WTC11 (cell line): ENCODE data around the gene ARHGAP15. TPM values are rescaled to one million over a fixed set of nuclear protein-coding genes. Genes with fewer than 3 reads are reported as not detected.

Source experiments
- ATAC-seq: fragments of 200-7000 bp; cut with Tn5 transposase; 2 replicates; pipeline ENCODE4 v1.10.0; 2021; ENCODE audit warnings: mild to moderate bottlenecking, moderate library complexity
- CTCF ChIA-PET: fragments of 300-600 bp; sonication (Branson Sonifier 250); formaldehyde crosslinking; loops from one replicate; lab custom pipeline; 2021; ENCODE audit warnings: antibody characterized with exemption; lab: Charles Lee
- POLR2A ChIA-PET: fragments of 350-600 bp; sonication (Branson Sonifier 250); formaldehyde crosslinking; loops from one replicate; lab custom pipeline; 2021; ENCODE audit warnings: antibody characterized with exemption; lab: Charles Lee
- DNase-seq: peaks from one replicate; pipeline ENCODE4 v3.0.0; 2021; ENCODE audit warnings: low spot score
- H3K27ac Mint-ChIP-seq: 2 replicates; pipeline ENCODE4 v1.8.0; 2021; ENCODE audit warnings: mixed read lengths
- H3K27me3 Mint-ChIP-seq: 2 replicates; pipeline ENCODE4 v1.8.0; 2021; ENCODE audit warnings: low read depth, mild to moderate bottlenecking, moderate library complexity, mixed read lengths
- H3K36me3 Mint-ChIP-seq: 2 replicates; pipeline ENCODE4 v1.8.0; 2021; ENCODE audit warnings: mixed read lengths
- H3K4me1 Mint-ChIP-seq: 2 replicates; pipeline ENCODE4 v1.8.0; 2022; ENCODE audit warnings: mixed read lengths
- H3K4me3 Mint-ChIP-seq: 2 replicates; pipeline ENCODE4 v1.8.0; 2021; ENCODE audit warnings: mild to moderate bottlenecking, moderate library complexity, mixed read lengths
- H3K9me3 Mint-ChIP-seq: 2 replicates; pipeline ENCODE4 v1.8.0; 2021; ENCODE audit warnings: mixed read lengths
- HMGA2 ChIP-seq: fragments of 250-450 bp; sonication (Bioruptor Pico); IDR thresholded peaks from 2 replicates; pipeline ENCODE4 v1.4.0; 2021; ENCODE audit warnings: mild to moderate bottlenecking, moderate library complexity
- NR2C2 ChIP-seq: sonication (generic); formaldehyde crosslinking; IDR thresholded peaks from 2 replicates; pipeline ENCODE4 v1.8.0; 2022; ENCODE audit warnings: mild to moderate bottlenecking, missing genetic modification reagents
- OVOL2 ChIP-seq: fragments of 250-450 bp; sonication (Bioruptor Pico); IDR thresholded peaks from 2 replicates; pipeline ENCODE4 v1.9.0; 2021; ENCODE audit warnings: mild to moderate bottlenecking, borderline replicate concordance
- RORB ChIP-seq: fragments of 250-450 bp; sonication (Bioruptor Pico); IDR thresholded peaks from 2 replicates; pipeline ENCODE4 v1.9.0; 2021; ENCODE audit warnings: mild to moderate bottlenecking
- SMAD4 ChIP-seq: sonication (generic); formaldehyde crosslinking; IDR thresholded peaks from 2 replicates; pipeline ENCODE4 v1.8.0; 2022; ENCODE audit warnings: mild to moderate bottlenecking, missing genetic modification reagents
- TEAD4 ChIP-seq: sonication (generic); formaldehyde crosslinking; IDR thresholded peaks from 2 replicates; pipeline ENCODE4 v1.8.0; 2022; ENCODE audit warnings: mild to moderate bottlenecking, missing genetic modification reagents
- ZNF121 ChIP-seq: sonication (generic); formaldehyde crosslinking; IDR thresholded peaks from 2 replicates; pipeline ENCODE4 v1.8.0; 2023; ENCODE audit warnings: missing genetic modification reagents
- ZNF138 ChIP-seq: sonication (generic); formaldehyde crosslinking; conservative IDR thresholded peaks from 2 replicates; pipeline ENCODE4 v1.8.1; 2022; ENCODE audit warnings: mild to moderate bottlenecking, moderate library complexity, missing genetic modification reagents
- ZNF423 ChIP-seq: fragments of 250-450 bp; sonication (Bioruptor Pico); IDR thresholded peaks from 2 replicates; pipeline ENCODE4 v2.1.2; 2022; ENCODE audit warnings: mild to moderate bottlenecking, moderate library complexity
- ZNF671 ChIP-seq: fragments of 250-450 bp; sonication (Bioruptor Pico); IDR thresholded peaks from 2 replicates; pipeline ENCODE4 v1.8.0; 2021; ENCODE audit warnings: mild to moderate bottlenecking
- total RNA-seq: library from RNA; stranded (reverse); gene quantifications from 3 replicates; pipeline ENCODE4 v1.2.3, GENCODE V29; 2021
- TF ChIP-seq, protein P1 (sequence below): sonication (generic); formaldehyde crosslinking; IDR thresholded peaks from 2 replicates; pipeline ENCODE4 v1.8.1; 2022; ENCODE audit warnings: missing genetic modification reagents, borderline replicate concordance
- TF ChIP-seq, protein P2 (sequence below): sonication (generic); formaldehyde crosslinking; IDR thresholded peaks from 2 replicates; pipeline ENCODE4 v1.8.0; 2023; ENCODE audit warnings: missing genetic modification reagents
- TF ChIP-seq, protein P3 (sequence below): fragments of 250-450 bp; sonication (Bioruptor Pico); IDR thresholded peaks from 2 replicates; pipeline ENCODE4 v1.8.0; 2021; ENCODE audit warnings: mild to moderate bottlenecking
- TF ChIP-seq, protein P4 (sequence below): fragments of 250-450 bp; sonication (Bioruptor Pico); IDR thresholded peaks from 2 replicates; pipeline ENCODE4 v2.1.2; 2022; ENCODE audit warnings: mild to moderate bottlenecking, moderate library complexity
- TF ChIP-seq, protein P5 (sequence below): sonication (generic); formaldehyde crosslinking; IDR thresholded peaks from 2 replicates; pipeline ENCODE4 v1.8.0; 2022; ENCODE audit warnings: mild to moderate bottlenecking, missing genetic modification reagents
- TF ChIP-seq, protein P6 (sequence below): fragments of 250-450 bp; sonication (Bioruptor Pico); IDR thresholded peaks from 2 replicates; pipeline ENCODE4 v1.9.0; 2021; ENCODE audit warnings: mild to moderate bottlenecking
- TF ChIP-seq, protein P7 (sequence below): sonication (generic); formaldehyde crosslinking; IDR thresholded peaks from 2 replicates; pipeline ENCODE4 v1.8.1; 2023; ENCODE audit warnings: mild to moderate bottlenecking, missing genetic modification reagents, moderate library complexity
- TF ChIP-seq, protein P8 (sequence below): fragments of 250-450 bp; sonication (Bioruptor Pico); IDR thresholded peaks from 2 replicates; pipeline ENCODE4 v1.9.0; 2021; ENCODE audit warnings: mild to moderate bottlenecking, borderline replicate concordance

Gene ARHGAP15
- total RNA-seq, 1 experiment from 2014 or later: 0.28 TPM

DNA sequence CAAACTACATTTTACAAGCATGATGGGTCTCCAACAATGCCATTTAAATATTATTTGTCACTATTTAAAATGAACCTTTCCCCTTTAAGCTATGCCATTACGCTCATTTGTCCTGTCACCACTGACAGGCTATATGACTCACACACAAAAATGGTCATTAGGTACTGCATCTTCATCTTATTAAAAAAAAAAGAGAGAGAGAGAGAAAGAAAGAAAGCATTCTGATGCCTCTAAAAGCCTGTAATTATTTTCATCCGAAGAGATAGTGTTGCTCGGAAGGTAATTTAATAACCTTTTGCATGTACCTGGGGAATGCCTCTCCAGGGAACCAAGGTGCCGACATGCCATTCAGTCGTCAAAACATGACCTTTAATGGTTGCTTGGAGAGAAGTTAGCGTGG, 226.7 kb downstream of the ARHGAP15 start:
- H3K27ac Mint-ChIP-seq: no peak overlapping the region
- ChIA-PET POLR2A (no interaction called here), CTCF (no interaction called here)
- H3K27me3 Mint-ChIP-seq: no peaks in the 10 kb centered on the region
- no peak for ATAC-seq
- DNase-seq: no peak
- no peaks in the 10 kb centered on the region for H3K9me3 Mint-ChIP-seq
- peaks cover 13% of the 10 kb centered on the region for H3K4me1 Mint-ChIP-seq
- H3K36me3 Mint-ChIP-seq: no peaks in the 10 kb centered on the region
- TF ChIP-seq, protein P1, sequence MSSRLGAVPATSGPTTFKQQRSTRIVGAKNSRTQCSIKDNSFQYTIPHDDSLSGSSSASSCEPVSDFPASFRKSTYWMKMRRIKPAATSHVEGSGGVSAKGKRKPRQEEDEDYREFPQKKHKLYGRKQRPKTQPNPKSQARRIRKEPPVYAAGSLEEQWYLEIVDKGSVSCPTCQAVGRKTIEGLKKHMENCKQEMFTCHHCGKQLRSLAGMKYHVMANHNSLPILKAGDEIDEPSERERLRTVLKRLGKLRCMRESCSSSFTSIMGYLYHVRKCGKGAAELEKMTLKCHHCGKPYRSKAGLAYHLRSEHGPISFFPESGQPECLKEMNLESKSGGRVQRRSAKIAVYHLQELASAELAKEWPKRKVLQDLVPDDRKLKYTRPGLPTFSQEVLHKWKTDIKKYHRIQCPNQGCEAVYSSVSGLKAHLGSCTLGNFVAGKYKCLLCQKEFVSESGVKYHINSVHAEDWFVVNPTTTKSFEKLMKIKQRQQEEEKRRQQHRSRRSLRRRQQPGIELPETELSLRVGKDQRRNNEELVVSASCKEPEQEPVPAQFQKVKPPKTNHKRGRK (CRISPR knock-in tag): no peak
- TF ChIP-seq, protein P2, sequence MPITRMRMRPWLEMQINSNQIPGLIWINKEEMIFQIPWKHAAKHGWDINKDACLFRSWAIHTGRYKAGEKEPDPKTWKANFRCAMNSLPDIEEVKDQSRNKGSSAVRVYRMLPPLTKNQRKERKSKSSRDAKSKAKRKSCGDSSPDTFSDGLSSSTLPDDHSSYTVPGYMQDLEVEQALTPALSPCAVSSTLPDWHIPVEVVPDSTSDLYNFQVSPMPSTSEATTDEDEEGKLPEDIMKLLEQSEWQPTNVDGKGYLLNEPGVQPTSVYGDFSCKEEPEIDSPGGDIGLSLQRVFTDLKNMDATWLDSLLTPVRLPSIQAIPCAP (CRISPR knock-in tag): no peak
- TF ChIP-seq, protein P3, sequence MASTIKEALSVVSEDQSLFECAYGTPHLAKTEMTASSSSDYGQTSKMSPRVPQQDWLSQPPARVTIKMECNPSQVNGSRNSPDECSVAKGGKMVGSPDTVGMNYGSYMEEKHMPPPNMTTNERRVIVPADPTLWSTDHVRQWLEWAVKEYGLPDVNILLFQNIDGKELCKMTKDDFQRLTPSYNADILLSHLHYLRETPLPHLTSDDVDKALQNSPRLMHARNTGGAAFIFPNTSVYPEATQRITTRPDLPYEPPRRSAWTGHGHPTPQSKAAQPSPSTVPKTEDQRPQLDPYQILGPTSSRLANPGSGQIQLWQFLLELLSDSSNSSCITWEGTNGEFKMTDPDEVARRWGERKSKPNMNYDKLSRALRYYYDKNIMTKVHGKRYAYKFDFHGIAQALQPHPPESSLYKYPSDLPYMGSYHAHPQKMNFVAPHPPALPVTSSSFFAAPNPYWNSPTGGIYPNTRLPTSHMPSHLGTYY (CRISPR knock-in tag): no peak
- TF ChIP-seq TEAD4 (CRISPR knock-in tag) (no peak), ZNF423 (CRISPR knock-in tag) (no peak), SMAD4 (CRISPR knock-in tag) (no peak), ZNF138 (CRISPR knock-in tag) (no peak), NR2C2 (CRISPR knock-in tag) (no peak), HMGA2 (CRISPR knock-in tag) (no peak), RORB (no peak), OVOL2 (CRISPR knock-in tag) (no peak), ZNF121 (CRISPR knock-in tag) (no peak), ZNF671 (CRISPR knock-in tag) (no peak)
- TF ChIP-seq, protein P4, sequence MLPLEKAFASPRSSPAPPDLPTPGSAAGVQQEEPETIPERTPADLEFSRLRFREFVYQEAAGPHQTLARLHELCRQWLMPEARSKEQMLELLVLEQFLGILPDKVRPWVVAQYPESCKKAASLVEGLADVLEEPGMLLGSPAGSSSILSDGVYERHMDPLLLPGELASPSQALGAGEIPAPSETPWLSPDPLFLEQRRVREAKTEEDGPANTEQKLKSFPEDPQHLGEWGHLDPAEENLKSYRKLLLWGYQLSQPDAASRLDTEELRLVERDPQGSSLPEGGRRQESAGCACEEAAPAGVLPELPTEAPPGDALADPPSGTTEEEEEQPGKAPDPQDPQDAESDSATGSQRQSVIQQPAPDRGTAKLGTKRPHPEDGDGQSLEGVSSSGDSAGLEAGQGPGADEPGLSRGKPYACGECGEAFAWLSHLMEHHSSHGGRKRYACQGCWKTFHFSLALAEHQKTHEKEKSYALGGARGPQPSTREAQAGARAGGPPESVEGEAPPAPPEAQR (CRISPR knock-in tag): no peak
- TF ChIP-seq, protein P5, sequence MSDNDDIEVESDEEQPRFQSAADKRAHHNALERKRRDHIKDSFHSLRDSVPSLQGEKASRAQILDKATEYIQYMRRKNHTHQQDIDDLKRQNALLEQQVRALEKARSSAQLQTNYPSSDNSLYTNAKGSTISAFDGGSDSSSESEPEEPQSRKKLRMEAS: no peak
- TF ChIP-seq, protein P6, sequence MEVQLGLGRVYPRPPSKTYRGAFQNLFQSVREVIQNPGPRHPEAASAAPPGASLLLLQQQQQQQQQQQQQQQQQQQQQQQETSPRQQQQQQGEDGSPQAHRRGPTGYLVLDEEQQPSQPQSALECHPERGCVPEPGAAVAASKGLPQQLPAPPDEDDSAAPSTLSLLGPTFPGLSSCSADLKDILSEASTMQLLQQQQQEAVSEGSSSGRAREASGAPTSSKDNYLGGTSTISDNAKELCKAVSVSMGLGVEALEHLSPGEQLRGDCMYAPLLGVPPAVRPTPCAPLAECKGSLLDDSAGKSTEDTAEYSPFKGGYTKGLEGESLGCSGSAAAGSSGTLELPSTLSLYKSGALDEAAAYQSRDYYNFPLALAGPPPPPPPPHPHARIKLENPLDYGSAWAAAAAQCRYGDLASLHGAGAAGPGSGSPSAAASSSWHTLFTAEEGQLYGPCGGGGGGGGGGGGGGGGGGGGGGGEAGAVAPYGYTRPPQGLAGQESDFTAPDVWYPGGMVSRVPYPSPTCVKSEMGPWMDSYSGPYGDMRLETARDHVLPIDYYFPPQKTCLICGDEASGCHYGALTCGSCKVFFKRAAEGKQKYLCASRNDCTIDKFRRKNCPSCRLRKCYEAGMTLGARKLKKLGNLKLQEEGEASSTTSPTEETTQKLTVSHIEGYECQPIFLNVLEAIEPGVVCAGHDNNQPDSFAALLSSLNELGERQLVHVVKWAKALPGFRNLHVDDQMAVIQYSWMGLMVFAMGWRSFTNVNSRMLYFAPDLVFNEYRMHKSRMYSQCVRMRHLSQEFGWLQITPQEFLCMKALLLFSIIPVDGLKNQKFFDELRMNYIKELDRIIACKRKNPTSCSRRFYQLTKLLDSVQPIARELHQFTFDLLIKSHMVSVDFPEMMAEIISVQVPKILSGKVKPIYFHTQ (CRISPR knock-in tag): no peak
- TF ChIP-seq, protein P7, sequence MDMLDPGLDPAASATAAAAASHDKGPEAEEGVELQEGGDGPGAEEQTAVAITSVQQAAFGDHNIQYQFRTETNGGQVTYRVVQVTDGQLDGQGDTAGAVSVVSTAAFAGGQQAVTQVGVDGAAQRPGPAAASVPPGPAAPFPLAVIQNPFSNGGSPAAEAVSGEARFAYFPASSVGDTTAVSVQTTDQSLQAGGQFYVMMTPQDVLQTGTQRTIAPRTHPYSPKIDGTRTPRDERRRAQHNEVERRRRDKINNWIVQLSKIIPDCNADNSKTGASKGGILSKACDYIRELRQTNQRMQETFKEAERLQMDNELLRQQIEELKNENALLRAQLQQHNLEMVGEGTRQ: no peak
- TF ChIP-seq, protein P8, sequence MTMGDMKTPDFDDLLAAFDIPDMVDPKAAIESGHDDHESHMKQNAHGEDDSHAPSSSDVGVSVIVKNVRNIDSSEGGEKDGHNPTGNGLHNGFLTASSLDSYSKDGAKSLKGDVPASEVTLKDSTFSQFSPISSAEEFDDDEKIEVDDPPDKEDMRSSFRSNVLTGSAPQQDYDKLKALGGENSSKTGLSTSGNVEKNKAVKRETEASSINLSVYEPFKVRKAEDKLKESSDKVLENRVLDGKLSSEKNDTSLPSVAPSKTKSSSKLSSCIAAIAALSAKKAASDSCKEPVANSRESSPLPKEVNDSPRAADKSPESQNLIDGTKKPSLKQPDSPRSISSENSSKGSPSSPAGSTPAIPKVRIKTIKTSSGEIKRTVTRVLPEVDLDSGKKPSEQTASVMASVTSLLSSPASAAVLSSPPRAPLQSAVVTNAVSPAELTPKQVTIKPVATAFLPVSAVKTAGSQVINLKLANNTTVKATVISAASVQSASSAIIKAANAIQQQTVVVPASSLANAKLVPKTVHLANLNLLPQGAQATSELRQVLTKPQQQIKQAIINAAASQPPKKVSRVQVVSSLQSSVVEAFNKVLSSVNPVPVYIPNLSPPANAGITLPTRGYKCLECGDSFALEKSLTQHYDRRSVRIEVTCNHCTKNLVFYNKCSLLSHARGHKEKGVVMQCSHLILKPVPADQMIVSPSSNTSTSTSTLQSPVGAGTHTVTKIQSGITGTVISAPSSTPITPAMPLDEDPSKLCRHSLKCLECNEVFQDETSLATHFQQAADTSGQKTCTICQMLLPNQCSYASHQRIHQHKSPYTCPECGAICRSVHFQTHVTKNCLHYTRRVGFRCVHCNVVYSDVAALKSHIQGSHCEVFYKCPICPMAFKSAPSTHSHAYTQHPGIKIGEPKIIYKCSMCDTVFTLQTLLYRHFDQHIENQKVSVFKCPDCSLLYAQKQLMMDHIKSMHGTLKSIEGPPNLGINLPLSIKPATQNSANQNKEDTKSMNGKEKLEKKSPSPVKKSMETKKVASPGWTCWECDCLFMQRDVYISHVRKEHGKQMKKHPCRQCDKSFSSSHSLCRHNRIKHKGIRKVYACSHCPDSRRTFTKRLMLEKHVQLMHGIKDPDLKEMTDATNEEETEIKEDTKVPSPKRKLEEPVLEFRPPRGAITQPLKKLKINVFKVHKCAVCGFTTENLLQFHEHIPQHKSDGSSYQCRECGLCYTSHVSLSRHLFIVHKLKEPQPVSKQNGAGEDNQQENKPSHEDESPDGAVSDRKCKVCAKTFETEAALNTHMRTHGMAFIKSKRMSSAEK (CRISPR knock-in tag): no peak
- H3K4me3 Mint-ChIP-seq: no peak overlapping the region
